GM12891 (cell line): ENCODE results near the gene CBLN1.

Source experiments
- POLR2A ChIP-seq: IDR thresholded peaks from 2 replicates; pipeline ENCODE4 v1.6.1; 2011; ENCODE audit warnings: low read depth, low read length, control low read depth
- POLR2AphosphoS5 ChIP-seq: IDR thresholded peaks from 2 replicates; pipeline ENCODE4 v1.6.1; 2011; ENCODE audit warnings: low read depth, low read length, control low read depth

- TF ChIP-seq POLR2A (no peak), POLR2AphosphoS5 (no peak)
These were observed 10.3 kb downstream of the CBLN1 start for GRCh38 chr16:49271363-49271762.
